ENCODE data around the gene BMPR2. TPM values are rescaled to one million over a fixed set of nuclear protein-coding genes. Genes with fewer than 3 reads are reported as not detected.

BMPR2 gene
- total RNA-seq, 1 experiment from 2014 or later = 32.4 TPM

- no peak for DNase-seq (ENCODE audit: low read depth)
Measured at GRCh38 chr2:202592566-202592965, 216.4 kb downstream of the BMPR2 start.

- no peak for DNase-seq (ENCODE audit: low read depth)
Measured at GRCh38 chr2:202599105-202599504, 223.0 kb downstream of the BMPR2 start.

GRCh38 chr2:202599911-202600310 lies 223.8 kb downstream of the BMPR2 start:
- no peak for DNase-seq (ENCODE audit: low read depth)

GRCh38 chr2:202604699-202605098 lies 228.6 kb downstream of the BMPR2 start:
- no peak for DNase-seq (ENCODE audit: low read depth)

GRCh38 chr2:202605174-202605573 lies 229.0 kb downstream of the BMPR2 start:
- no peak for DNase-seq (ENCODE audit: low read depth)

- DNase-seq (ENCODE audit: low read depth) = no peak
Measured at GRCh38 chr2:202608142-202608852, 232.2 kb downstream of the BMPR2 start.

GRCh38 chr2:202609381-202610145 lies 233.4 kb downstream of the BMPR2 start:
- peak; percentile 35 for DNase-seq (ENCODE audit: low read depth)

GRCh38 chr2:202610380-202610779 lies 234.3 kb downstream of the BMPR2 start:
- DNase-seq (ENCODE audit: low read depth) = no peak

GRCh38 chr2:202612145-202612544 lies 236.0 kb downstream of the BMPR2 start:
- DNase-seq (ENCODE audit: low read depth) = no peak

GRCh38 chr2:202613479-202613878 lies 237.4 kb downstream of the BMPR2 start:
- no peak for DNase-seq (ENCODE audit: low read depth)

Other genes starting within 250 kb of the BMPR2 start
- gene SUMO1, start 137.7 kb upstream of the BMPR2 start, total RNA-seq (2014; rRNA removed; shearing (Covaris generic)) = 210 and 276 TPM in 2 replicates
- gene NOP58, start 110.6 kb upstream of the BMPR2 start, total RNA-seq (2014; rRNA removed; shearing (Covaris generic)) = 71.9 and 76.7 TPM in 2 replicates

Measured in RPMI7951 (cell line).